AG04449 (cell line): Measurements from ENCODE around the gene RNU6-8.

Experiments used
- CTCF ChIA-PET: fragments of 350-600 bp; formaldehyde crosslinking; extraction: SDS; loops from one replicate; lab custom pipeline; 2021; ENCODE audit warnings: antibody characterized with exemption; lab: Yijun Ruan, JAX
- POLR2A ChIA-PET: fragments of 400-600, 350-600 bp; formaldehyde crosslinking; extraction: SDS; loops from one replicate; lab custom pipeline; 2020; ENCODE audit warnings: antibody characterized with exemption, inconsistent platforms; lab: Yijun Ruan, JAX
- DNase-seq: peaks from one replicate; pipeline ENCODE4 v3.0.0-alpha.2; 2010; ENCODE audit warnings: low read depth, low spot score
- H3K4me3 ChIP-seq: 2 replicates; pipeline ENCODE4 v1.5.1; 2011; ENCODE audit warnings: low read depth, mild to moderate bottlenecking, control low read depth, low read length
- TF ChIP-seq, protein P1 (sequence below): IDR thresholded peaks from one replicate; pipeline ENCODE4 v1.5.1; 2011; ENCODE audit warnings: mild to moderate bottlenecking, moderate library complexity, low read length, control low read depth, inconsistent platforms; ENCODE audit not compliant: insufficient read depth; ENCODE audit errors: missing control alignments

The RNU6-8 gene

GRCh38 chr14:32197919-32198318, 5.2 kb downstream of the RNU6-8 start:
- CTCF ChIA-PET: no interaction called here
- TF ChIP-seq, protein P1, sequence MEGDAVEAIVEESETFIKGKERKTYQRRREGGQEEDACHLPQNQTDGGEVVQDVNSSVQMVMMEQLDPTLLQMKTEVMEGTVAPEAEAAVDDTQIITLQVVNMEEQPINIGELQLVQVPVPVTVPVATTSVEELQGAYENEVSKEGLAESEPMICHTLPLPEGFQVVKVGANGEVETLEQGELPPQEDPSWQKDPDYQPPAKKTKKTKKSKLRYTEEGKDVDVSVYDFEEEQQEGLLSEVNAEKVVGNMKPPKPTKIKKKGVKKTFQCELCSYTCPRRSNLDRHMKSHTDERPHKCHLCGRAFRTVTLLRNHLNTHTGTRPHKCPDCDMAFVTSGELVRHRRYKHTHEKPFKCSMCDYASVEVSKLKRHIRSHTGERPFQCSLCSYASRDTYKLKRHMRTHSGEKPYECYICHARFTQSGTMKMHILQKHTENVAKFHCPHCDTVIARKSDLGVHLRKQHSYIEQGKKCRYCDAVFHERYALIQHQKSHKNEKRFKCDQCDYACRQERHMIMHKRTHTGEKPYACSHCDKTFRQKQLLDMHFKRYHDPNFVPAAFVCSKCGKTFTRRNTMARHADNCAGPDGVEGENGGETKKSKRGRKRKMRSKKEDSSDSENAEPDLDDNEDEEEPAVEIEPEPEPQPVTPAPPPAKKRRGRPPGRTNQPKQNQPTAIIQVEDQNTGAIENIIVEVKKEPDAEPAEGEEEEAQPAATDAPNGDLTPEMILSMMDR: no peak
- POLR2A ChIA-PET: no interaction called here
- H3K4me3 ChIP-seq: no peak overlapping the region
- no peak for DNase-seq

- TF ChIP-seq, protein P1: no peak
- CTCF ChIA-PET: no interaction called here
- POLR2A ChIA-PET: no interaction called here
These were observed 7.4 kb downstream of the RNU6-8 start for GRCh38 chr14:32195636-32196035.

GRCh38 chr14:32193532-32193931, 9.5 kb downstream of the RNU6-8 start:
- H3K4me3 ChIP-seq: no peak overlapping the region
- DNase-seq: no peak
- CTCF ChIA-PET: interaction anchor here (0.9 kb wide), 1 partner anchor 120 kb away, joined by 3 read pairs; no protein-coding TSS in a partner anchor
- TF ChIP-seq, protein P1: no peak
- POLR2A ChIA-PET: no interaction called here

More at GRCh38 chr14:32195636-32196035, 7.4 kb downstream of the RNU6-8 start:
- no peak overlapping the region for H3K4me3 ChIP-seq
- DNase-seq: no peak

GRCh38 chr14:32192712-32193373, 10.2 kb downstream of the RNU6-8 start:
- ChIA-PET CTCF (interaction anchor here (0.9 kb wide), 1 partner anchor 119 kb away, joined by 3 read pairs; no protein-coding TSS in a partner anchor), POLR2A (no interaction called here)
- no peak for DNase-seq
- TF ChIP-seq, protein P1: no peak
- no peak overlapping the region for H3K4me3 ChIP-seq

GRCh38 chr14:32190673-32191072, 12.4 kb downstream of the RNU6-8 start:
- POLR2A ChIA-PET: no interaction called here
- H3K4me3 ChIP-seq: no peak overlapping the region
- CTCF ChIA-PET: no interaction called here
- DNase-seq: no peak
- TF ChIP-seq, protein P1: no peak

DNA sequence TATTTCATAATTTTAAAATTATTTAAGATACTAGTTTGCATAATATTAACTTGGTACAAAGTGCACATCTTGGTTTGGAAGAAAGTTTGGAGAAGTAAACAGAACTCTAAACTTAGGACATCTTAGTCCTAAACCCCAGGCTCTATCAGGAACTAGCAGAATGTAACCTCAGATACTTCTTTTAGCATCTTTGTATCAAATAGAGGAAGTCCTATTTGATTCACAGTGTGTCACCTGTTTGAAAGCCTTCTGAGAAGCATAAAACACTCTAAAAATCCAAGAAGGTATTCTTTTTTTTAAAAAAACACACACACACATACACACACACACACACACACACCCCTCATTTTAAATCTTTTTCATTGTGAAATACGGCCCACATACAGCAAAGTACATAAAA, 13.3 kb downstream of the RNU6-8 start:
- CTCF ChIA-PET: no interaction called here
- POLR2A ChIA-PET: no interaction called here
- TF ChIP-seq, protein P1: no peak
- DNase-seq: no peak
- no peak overlapping the region for H3K4me3 ChIP-seq
